Left lobe of liver (tissue), 2 donors: ENCODE results near the gene COPRS. TPM values are rescaled to one million over a fixed set of nuclear protein-coding genes. Genes with fewer than 3 reads are reported as not detected.

Experiments used
- ATAC-seq: fragments of 200-7000 bp; cut with Tn5 transposase; one replicate; pipeline ENCODE4 v1.9.1; 2020; ENCODE audit warnings: mild to moderate bottlenecking, moderate library complexity
- DNase-seq: peaks from one replicate; pipeline ENCODE4 v3.0.0-alpha.2; 2020; ENCODE audit warnings: low spot score
- total RNA-seq: library from RNA; stranded (reverse); gene quantifications from one replicate; pipeline ENCODE4 v1.2.1, GENCODE V29; 2021
- donor health status: DM: no; HTN: no; CAD: no; lungs with moderate emphysema.
- donor health status: DM: no; HTN: yes; CAD: no.

The COPRS gene
- total RNA-seq = 20.4 TPM

- ATAC-seq (peak; percentile 91), DNase-seq (peak; percentile 94)
Observed at GRCh38 chr17:31858642-31859486, at the start of gene COPRS. COPRS (minus strand) TSS chr17:31859244; CDS start chr17:31859199, 45 bp downstream.

- DNase-seq (no peak), ATAC-seq (no peak)
Observed at GRCh38 chr17:31908386-31908785, 49.3 kb upstream of the COPRS start.

GRCh38 chr17:31907342-31907962 lies 48.4 kb upstream of the COPRS start:
- ATAC-seq = no peak
- DNase-seq = no peak

- no peak for DNase-seq
Observed at GRCh38 chr17:31903401-31903800, 44.4 kb upstream of the COPRS start.

GRCh38 chr17:31902693-31903092 lies 43.6 kb upstream of the COPRS start:
- ATAC-seq (no peak), DNase-seq (no peak)

More at GRCh38 chr17:31903401-31903800, 44.4 kb upstream of the COPRS start:
- no peak for ATAC-seq

- DNase-seq = no peak
- ATAC-seq = peak; percentile 14
Observed at GRCh38 chr17:31900877-31901276, 41.8 kb upstream of the COPRS start.

- no peak for DNase-seq
- ATAC-seq = no peak
Observed at GRCh38 chr17:31888124-31888523, 29.1 kb upstream of the COPRS start.

GRCh38 chr17:31882571-31882970 lies 23.5 kb upstream of the COPRS start:
- DNase-seq = no peak
- ATAC-seq = no peak

GRCh38 chr17:31880311-31880710 lies 21.3 kb upstream of the COPRS start:
- DNase-seq = no peak
- peak; percentile 88 for ATAC-seq

- DNase-seq = no peak
- ATAC-seq = no peak
Observed at GRCh38 chr17:31878703-31879073, 19.6 kb upstream of the COPRS start.

GRCh38 chr17:31877911-31878702 lies 19.1 kb upstream of the COPRS start:
- no peak for ATAC-seq
- no peak for DNase-seq

GRCh38 chr17:31877341-31877740 lies 18.3 kb upstream of the COPRS start:
- no peak for ATAC-seq

GRCh38 chr17:31875081-31875480 lies 16.0 kb upstream of the COPRS start:
- ATAC-seq (no peak), DNase-seq (no peak)

More at GRCh38 chr17:31877341-31877740, 18.3 kb upstream of the COPRS start:
- DNase-seq = no peak

GRCh38 chr17:31869797-31870568 lies 10.9 kb upstream of the COPRS start:
- no peak for DNase-seq
- ATAC-seq = no peak

- DNase-seq = no peak
- no peak for ATAC-seq
Observed at GRCh38 chr17:31869031-31869430, 10.0 kb upstream of the COPRS start.

GRCh38 chr17:31859487-31860008 lies 504 bp upstream of the COPRS start:
- DNase-seq = no peak
- ATAC-seq = no peak

GRCh38 chr17:31857920-31858641 lies 963 bp downstream of the COPRS start:
- DNase-seq (no peak), ATAC-seq (peak; percentile 36)

GRCh38 chr17:31856750-31857149 lies 2.3 kb downstream of the COPRS start:
- ATAC-seq = no peak
- DNase-seq = no peak

- no peak for ATAC-seq
- no peak for DNase-seq
Observed at GRCh38 chr17:31854672-31855071, 4.4 kb downstream of the COPRS start.
